Ovary (tissue), 9 donors: Measurements from ENCODE around the gene DAAM1. TPM values are rescaled to one million over a fixed set of nuclear protein-coding genes. Genes with fewer than 3 reads are reported as not detected.

Experiments
- DNase-seq, 5 donors: peaks; one replicate each; pipeline ENCODE4 v3.0.0-alpha.2; 2019 to 2020
- H3K27ac ChIP-seq, 2 donors: fragments of 200-600 bp; one replicate each; pipeline versions ENCODE4 v1.5.1 to v1.8.0; 2019 to 2022
- H3K27me3 ChIP-seq: fragments of 200-600 bp; one replicate; pipeline ENCODE4 v1.8.0; 2022
- H3K36me3 ChIP-seq: fragments of 200-600 bp; sonication (generic); one replicate; pipeline ENCODE4 v1.5.1; 2019
- H3K4me1 ChIP-seq: one replicate; pipeline ENCODE4 v1.8.1; 2013; ENCODE audit warnings: mild to moderate bottlenecking, moderate library complexity; ENCODE audit not compliant: insufficient read depth
- H3K4me3 ChIP-seq: fragments of 200-600 bp; sonication (generic); one replicate; pipeline ENCODE4 v1.5.1; 2017
- H3K9me3 ChIP-seq, 2 donors: fragments of 200-600 bp in 1 of 2; sonication (generic) in 1 of 2; one replicate each; pipeline versions ENCODE4 v1.5.1 to v1.8.1; 2013 to 2019; ENCODE audit warnings: mild to moderate bottlenecking in 1 of 2, moderate library complexity in 1 of 2
- CTCF ChIP-seq, 3 donors: fragments of 450-650 bp in 2 of 3; fragments of 200-600 bp in 1 of 3; IDR thresholded peaks; one replicate each; pipeline versions ENCODE4 v1.5.1 to v1.8.0; 2016 to 2022; ENCODE audit warnings: antibody characterized with exemption in 3 of 3, mild to moderate bottlenecking in 1 of 3
- EP300 ChIP-seq: sonication (generic); formaldehyde crosslinking; IDR thresholded peaks from one replicate; pipeline ENCODE4 v1.6.1; 2017; ENCODE audit warnings: antibody characterized with exemption
- POLR2A ChIP-seq: fragments of 450-650 bp; IDR thresholded peaks from one replicate; pipeline ENCODE4 v1.6.1; 2017; ENCODE audit warnings: antibody characterized with exemption, mild to moderate bottlenecking, moderate library complexity
- WGBS, 3 donors: extraction: QIAGEN DNeasy Blood & Tissue Kit in 1 of 3; methylation state at CpG; one replicate each; pipeline versions ENCODE4 v1.1.5 to v1.1.7; 2013 to 2017; 5-methylcytosine and 5-hydroxymethylcytosine counted together
- intact Hi-C, 4 donors: fragments of 100-400 bp; cut with DNase I; formaldehyde crosslinking; loops; one replicate each; pipeline versions ENCODE4 v1.11.0 to v1.15.1; 2022 to 2023
- polyA plus RNA-seq, 2 donors: library from polyadenylated mRNA; stranded (reverse); fragments of 200-250 nt in 1 of 2; fragments of 350-450 nt in 1 of 2; fragmentation: Illumina TruSeq in 1 of 2; extraction: RNeasy Lipid Tissue Mini Kit (QIAGEN cat#74804) in 1 of 2; gene quantifications; one replicate each; pipeline ENCODE4 v1.2.3, GENCODE V29; 2013 to 2014
- total RNA-seq, 7 donors: library from RNA; depleted of rRNA in 2 of 7; stranded (reverse); fragments of >200 nt in 2 of 7; fragmentation: NEBNext Ultra II Directional in 3 of 7; extraction: Animal tissue kit (Norgen Biotek cat#: 25700) in 3 of 7; gene quantifications; one replicate each; pipeline versions ENCODE4 v1.1.0 to v1.2.4, GENCODE V29; 2016 to 2023
- donor health status: DM: no; HTN: no; CAD: no; lungs with moderate emphysema.
- donor health status: DM: no; HTN: no; CAD: no.
- donor health status: Bipolar disorder and iron deficiency.
- donor health status: DM: yes; HTN: yes; CAD: no.
- donor health status: DM: no; HTN: no; CAD: no.
- donor health status: DM: yes; HTN: yes; CAD: no.

Gene DAAM1
- total and polyA plus RNA-seq, 9 donors: 19.0 to 83.3 (median 35.3) TPM

DNA sequence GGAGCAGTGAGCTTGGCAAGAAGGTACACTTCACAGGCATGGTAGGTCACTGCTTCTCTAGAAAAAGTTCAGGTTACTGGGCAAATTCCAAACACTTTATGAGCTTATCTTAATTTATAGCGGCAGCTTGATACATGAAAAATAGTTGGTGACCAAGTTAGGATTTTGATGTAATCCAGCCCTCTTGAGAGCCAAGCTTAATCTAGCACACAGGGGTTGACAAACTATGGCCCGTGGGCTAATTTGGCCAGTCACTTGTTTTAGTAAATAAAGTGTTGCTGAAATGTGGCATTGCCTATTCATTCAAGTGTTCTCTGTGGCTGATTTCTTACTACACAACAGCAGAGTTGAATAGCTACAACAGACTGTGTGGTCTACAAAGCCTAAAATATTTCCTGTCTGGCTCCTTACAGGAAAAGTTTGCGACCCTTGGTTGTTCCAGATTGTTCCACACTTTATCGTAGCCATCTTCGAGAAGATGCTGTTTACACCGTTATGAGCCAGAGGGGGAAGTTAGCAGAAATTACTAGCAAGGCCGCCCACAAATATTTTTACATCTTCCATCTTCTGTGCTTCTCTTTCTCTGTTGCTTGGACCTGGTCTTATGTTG lies 120.9 kb downstream of the DAAM1 start:
- TF ChIP-seq CTCF (IDR thresholded peaks at IDR 0.05): no peak
- no peak for TF ChIP-seq EP300
- TF ChIP-seq POLR2A: no peak
- H3K27me3 ChIP-seq: no peaks in the 10 kb centered on the region
- no peaks in the 10 kb centered on the region for H3K36me3 ChIP-seq
- WGBS, 3 donors: 74 to 86% (median 86%) methylated on average over 7 of the region's 7 CpGs
- H3K27ac ChIP-seq: no peak overlapping the region
- intact Hi-C loops: no loop called here
- peaks cover 5% of the 10 kb centered on the region for H3K4me1 ChIP-seq
- no peak overlapping the region for H3K4me3 ChIP-seq
- H3K9me3 ChIP-seq: no peaks in the 10 kb centered on the region
- DNase-seq: no peak

DNA sequence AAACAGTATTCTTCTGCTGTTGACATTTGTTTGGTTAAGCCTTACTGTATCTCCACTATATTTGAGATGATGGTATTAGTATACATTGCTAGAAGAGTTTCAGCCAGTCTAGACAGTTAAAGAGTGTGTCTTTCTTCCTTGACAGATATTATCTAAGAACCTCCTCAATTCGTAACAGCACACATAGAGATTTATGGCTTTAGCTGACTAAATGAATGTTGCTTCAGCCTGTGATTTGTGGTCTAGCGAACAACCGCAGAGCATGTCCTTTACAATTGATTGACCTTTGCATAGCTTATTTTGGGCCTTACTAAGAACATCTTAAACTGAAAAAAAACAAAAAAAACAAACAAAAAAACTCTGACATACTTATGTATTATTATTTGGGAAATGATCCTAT lies 122.2 kb downstream of the DAAM1 start:
- peaks cover 5% of the 10 kb centered on the region for H3K4me1 ChIP-seq
- no peak overlapping the region for H3K27ac ChIP-seq
- no peak overlapping the region for H3K4me3 ChIP-seq
- TF ChIP-seq EP300: no peak
- no peak for TF ChIP-seq CTCF (IDR thresholded peaks at IDR 0.05)
- TF ChIP-seq POLR2A: no peak
- no peak for DNase-seq
- WGBS, 3 donors: 72 to 89% (median 81%) methylated on average over 3 of the region's 3 CpGs
- no peaks in the 10 kb centered on the region for H3K27me3 ChIP-seq
- intact Hi-C loops: no loop called here
- H3K36me3 ChIP-seq: no peaks in the 10 kb centered on the region
- no peaks in the 10 kb centered on the region for H3K9me3 ChIP-seq

GRCh38 chr14:59311723-59312122 lies 123.3 kb downstream of the DAAM1 start:
- H3K4me3 ChIP-seq: no peak overlapping the region
- DNase-seq: no peak
- H3K27me3 ChIP-seq: no peaks in the 10 kb centered on the region
- no peaks in the 10 kb centered on the region for H3K9me3 ChIP-seq
- intact Hi-C loops: no loop called here
- peaks cover 5% of the 10 kb centered on the region for H3K4me1 ChIP-seq
- no peaks in the 10 kb centered on the region for H3K36me3 ChIP-seq
- no peak for TF ChIP-seq EP300
- no peak for TF ChIP-seq POLR2A
- no peak for TF ChIP-seq CTCF (IDR thresholded peaks at IDR 0.05)
- no peak overlapping the region for H3K27ac ChIP-seq
- 91 to 96% (median 93%) methylated on average over 3 of the region's 3 CpGs for WGBS, 3 donors

DNA sequence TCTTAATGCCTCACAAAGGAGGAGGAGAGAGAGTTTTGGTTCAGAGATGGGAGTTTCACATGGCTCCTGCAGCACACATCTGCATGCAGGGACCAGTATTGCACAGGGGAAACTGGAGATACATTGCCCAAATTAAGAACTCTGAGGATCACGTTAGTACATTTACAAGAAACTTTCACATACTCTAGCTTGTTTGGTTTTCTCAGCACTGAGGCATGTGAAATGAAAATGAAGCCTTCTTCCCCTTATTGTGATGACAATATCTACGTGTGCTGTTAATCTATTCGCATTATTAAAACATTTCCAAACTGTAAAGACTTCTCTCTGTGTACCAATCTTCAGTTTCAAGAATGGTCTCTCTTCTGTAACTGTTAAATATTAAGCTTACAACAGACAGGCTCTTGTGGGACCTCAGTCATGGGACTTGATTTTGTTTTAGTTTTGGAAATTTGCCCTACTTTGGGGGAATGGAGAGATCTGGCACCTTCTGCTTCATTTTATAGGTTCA lies 124.7 kb downstream of the DAAM1 start:
- intact Hi-C loops: no loop called here
- no peaks in the 10 kb centered on the region for H3K27me3 ChIP-seq
- no peak for DNase-seq
- H3K4me3 ChIP-seq: no peak overlapping the region
- 56 to 61% (median 59%) methylated on average over 3 of the region's 3 CpGs for WGBS, 3 donors
- no peak overlapping the region for H3K27ac ChIP-seq
- TF ChIP-seq EP300 (no peak), CTCF (IDR thresholded peaks at IDR 0.05) (no peak), POLR2A (no peak)
- H3K9me3 ChIP-seq: no peaks in the 10 kb centered on the region
- H3K36me3 ChIP-seq: no peaks in the 10 kb centered on the region
- H3K4me1 ChIP-seq: peaks cover 7% of the 10 kb centered on the region
